ENCODE measurements around the gene TFPI. TPM values are rescaled to one million over a fixed set of nuclear protein-coding genes. Genes with fewer than 3 reads are reported as not detected.

TFPI gene
- total RNA-seq, 4 donors from 2014 or later: 75.1 to 110 (median 92.2) TPM

GRCh38 chr2:187435756-187436155 is 118.5 kb downstream of the TFPI start:
- TF ChIP-seq POLR2A (IDR thresholded peaks at IDR 0.05) (no peak), CTCF (IDR thresholded peaks at IDR 0.05) (no peak), EP300 (IDR thresholded peaks at IDR 0.05) (no peak)
- Histone ChIP-seq H3K27ac (no peak overlapping the region), H3K4me1 (peaks cover 0 to 39% (median 0%) of the 10 kb centered on the region in 4 donors), H3K9me3 (no peaks in the 10 kb centered on the region), H3K4me3 (no peak overlapping the region), H3K27me3 (no peaks in the 10 kb centered on the region), H3K36me3 (no peaks in the 10 kb centered on the region)
- WGBS, 2 donors: 38 to 41% methylated on average over 4 of the region's 4 CpGs
- DNase-seq (ENCODE audit: low spot score in 2 of 2): no peak

GRCh38 chr2:187435078-187435477 is 119.2 kb downstream of the TFPI start:
- Histone ChIP-seq H3K4me3 (no peak overlapping the region), H3K27me3 (no peaks in the 10 kb centered on the region), H3K27ac (peak overlapping the region in 1 of 4 donors; percentile 37), H3K4me1 (peaks cover 0 to 39% (median 0%) of the 10 kb centered on the region in 4 donors), H3K9me3 (no peaks in the 10 kb centered on the region), H3K36me3 (no peaks in the 10 kb centered on the region)
- no peak for TF ChIP-seq EP300 (IDR thresholded peaks at IDR 0.05)
- TF ChIP-seq POLR2A (IDR thresholded peaks at IDR 0.05): no peak
- no peak for TF ChIP-seq CTCF (IDR thresholded peaks at IDR 0.05)
- 88 to 90% methylated on average over 3 of the region's 3 CpGs for WGBS, 2 donors
- no peak for DNase-seq (ENCODE audit: low spot score in 2 of 2)

- DNase-seq (ENCODE audit: low spot score in 2 of 2): no peak
- Histone ChIP-seq H3K4me1 (peaks cover 0 to 39% (median 0%) of the 10 kb centered on the region in 4 donors), H3K9me3 (no peaks in the 10 kb centered on the region), H3K27ac (peak overlapping the region in 1 of 4 donors; percentile 32), H3K36me3 (no peaks in the 10 kb centered on the region), H3K27me3 (no peaks in the 10 kb centered on the region), H3K4me3 (no peak overlapping the region)
- TF ChIP-seq POLR2A (IDR thresholded peaks at IDR 0.05): no peak
- no peak for TF ChIP-seq CTCF (IDR thresholded peaks at IDR 0.05)
- no peak for TF ChIP-seq EP300 (IDR thresholded peaks at IDR 0.05)
- 52 to 72% methylated on average over 1 of the region's 1 CpG for WGBS, 2 donors
Measured at GRCh38 chr2:187434342-187434785, 119.9 kb downstream of the TFPI start.

GRCh38 chr2:187431911-187432310 is 122.3 kb downstream of the TFPI start:
- H3K36me3 ChIP-seq: no peaks in the 10 kb centered on the region
- H3K27ac ChIP-seq: no peak overlapping the region
- H3K4me1 ChIP-seq: peaks cover 0 to 21% (median 0%) of the 10 kb centered on the region in 4 donors
- H3K9me3 ChIP-seq: no peaks in the 10 kb centered on the region
- no peak for DNase-seq (ENCODE audit: low spot score in 2 of 2)
- H3K4me3 ChIP-seq: no peak overlapping the region
- TF ChIP-seq EP300 (IDR thresholded peaks at IDR 0.05): no peak
- TF ChIP-seq CTCF (IDR thresholded peaks at IDR 0.05): no peak
- TF ChIP-seq POLR2A (IDR thresholded peaks at IDR 0.05): no peak
- H3K27me3 ChIP-seq: no peaks in the 10 kb centered on the region

GRCh38 chr2:187429989-187430388 is 124.2 kb downstream of the TFPI start:
- H3K27ac ChIP-seq: peak overlapping the region in 1 of 4 donors; percentile 12
- H3K36me3 ChIP-seq: no peaks in the 10 kb centered on the region
- no peak for TF ChIP-seq POLR2A (IDR thresholded peaks at IDR 0.05)
- TF ChIP-seq CTCF (IDR thresholded peaks at IDR 0.05): no peak
- no peak for TF ChIP-seq EP300 (IDR thresholded peaks at IDR 0.05)

More at GRCh38 chr2:187429989-187430388, 124.2 kb downstream of the TFPI start:
- Histone ChIP-seq H3K9me3 (no peaks in the 10 kb centered on the region), H3K4me1 (peaks cover 0 to 19% (median 0%) of the 10 kb centered on the region in 4 donors), H3K4me3 (no peak overlapping the region), H3K27me3 (no peaks in the 10 kb centered on the region)
- DNase-seq (ENCODE audit: low spot score in 2 of 2): no peak

Measured in tibial nerve (tissue), 4 donors.